IMR-90 (cell line): ENCODE data around the gene RNF212. TPM values are rescaled to one million over a fixed set of nuclear protein-coding genes. Genes with fewer than 3 reads are reported as not detected.

Source experiments
- ATAC-seq: fragments of 200-7000 bp; cut with Tn5 transposase; 2 replicates; pipeline ENCODE4 v1.9.1; 2020; ENCODE audit warnings: low read depth, mild to moderate bottlenecking, moderate library complexity
- BruUV-seq: library from RNA; stranded (reverse); fragments of 400-500 nt; replicated peaks from 2 replicates; lab custom pipeline; 2021; lab: Mats Ljungman, UMichigan
- CTCF ChIA-PET: fragments of 300-600 bp; formaldehyde crosslinking; extraction: SDS; loops from one replicate; lab custom pipeline; 2021; ENCODE audit warnings: antibody characterized with exemption; lab: Yijun Ruan, JAX
- POLR2A ChIA-PET: fragments of 300-600 bp; sonication (Branson Sonifier 250); formaldehyde crosslinking; loops from one replicate; lab custom pipeline; 2022; ENCODE audit warnings: antibody characterized with exemption; ENCODE audit not compliant: unreplicated experiment; lab: Charles Lee
- DNase-seq: peaks from one replicate; pipeline ENCODE4 v3.0.0; 2013
- H2AFZ ChIP-seq: replicated peaks from 2 replicates; pipeline ENCODE3; 2013; ENCODE audit warnings: low read length, mild to moderate bottlenecking; ENCODE audit not compliant: poor library complexity
- H2AK5ac ChIP-seq: 2 replicates; pipeline ENCODE4 v1.6.1; 2013; ENCODE audit warnings: low read depth, low read length, inconsistent platforms
- H2AK9ac ChIP-seq: replicated peaks from 2 replicates; pipeline ENCODE3; 2013; ENCODE audit warnings: mild to moderate bottlenecking, low read depth, low read length, moderate library complexity; ENCODE audit not compliant: poor library complexity
- H2BK120ac ChIP-seq: 2 replicates; pipeline ENCODE4 v1.6.1; 2013; ENCODE audit warnings: low read depth, low read length, inconsistent platforms
- H2BK15ac ChIP-seq: 3 replicates; pipeline ENCODE4 v1.6.1; 2013; ENCODE audit warnings: low read depth, low read length, inconsistent platforms
- H2BK20ac ChIP-seq: 2 replicates; pipeline ENCODE4 v1.6.1; 2013; ENCODE audit warnings: low read depth, mild to moderate bottlenecking, inconsistent platforms, low read length, moderate library complexity
- H2BK5ac ChIP-seq: 2 replicates; pipeline ENCODE4 v1.6.1; 2013; ENCODE audit warnings: mild to moderate bottlenecking, low read depth, low read length, inconsistent platforms; ENCODE audit not compliant: poor library complexity, severe bottlenecking
- H3K14ac ChIP-seq: replicated peaks from 2 replicates; pipeline ENCODE4 v1.6.1; 2013; ENCODE audit warnings: low read depth, low read length, inconsistent platforms
- H3K18ac ChIP-seq: 2 replicates; pipeline ENCODE4 v1.6.1; 2013; ENCODE audit warnings: low read depth, low read length, control low read depth
- H3K23ac ChIP-seq: 2 replicates; pipeline ENCODE4 v1.6.1; 2013; ENCODE audit warnings: low read depth, low read length, inconsistent platforms
- H3K27ac ChIP-seq: 2 replicates; pipeline ENCODE4 v1.5.1; 2013; ENCODE audit warnings: mild to moderate bottlenecking, control low read depth, low read length; ENCODE audit not compliant: insufficient read depth
- H3K27me3 ChIP-seq: 2 replicates; pipeline ENCODE4 v1.6.1; 2013; ENCODE audit warnings: low read length; ENCODE audit not compliant: control insufficient read depth, insufficient read depth
- H3K36me3 ChIP-seq: 2 replicates; pipeline ENCODE4 v1.6.1; 2013; ENCODE audit warnings: low read length, mixed read lengths; ENCODE audit not compliant: control insufficient read depth, insufficient read depth
- H3K4ac ChIP-seq: 2 replicates; pipeline ENCODE4 v1.6.1; 2013; ENCODE audit warnings: low read depth, low read length, inconsistent platforms
- H3K4me1 ChIP-seq: 2 replicates; pipeline ENCODE4 v1.6.1; 2013; ENCODE audit warnings: low read length, mixed read lengths; ENCODE audit not compliant: control insufficient read depth, insufficient read depth
- H3K4me2 ChIP-seq: 2 replicates; pipeline ENCODE4 v1.6.1; 2013; ENCODE audit warnings: low read depth, mild to moderate bottlenecking, control low read depth, low read length, moderate library complexity
- H3K4me3 ChIP-seq: 2 replicates; pipeline ENCODE4 v1.5.1; 2013; ENCODE audit warnings: low read depth, mild to moderate bottlenecking, control low read depth, low read length, moderate library complexity; ENCODE audit not compliant: insufficient read depth
- H3K56ac ChIP-seq: 2 replicates; pipeline ENCODE4 v1.6.1; 2013; ENCODE audit warnings: low read length, inconsistent platforms; ENCODE audit not compliant: insufficient read depth; ENCODE audit errors: extremely low read depth
- H3K79me1 ChIP-seq, 2 experiments: 2 replicates each; pipeline ENCODE4 v1.6.1; 2013; ENCODE audit warnings: low read length in 2 of 2, inconsistent platforms in 1 of 2, low read depth in 1 of 2
- H3K9ac ChIP-seq: 2 replicates; pipeline ENCODE4 v1.6.1; 2013; ENCODE audit warnings: low read depth, low read length, control low read depth
- H3K9me1 ChIP-seq: 2 replicates; pipeline ENCODE4 v1.6.1; 2013; ENCODE audit warnings: low read length, inconsistent platforms; ENCODE audit not compliant: insufficient read depth
- H3K9me3 ChIP-seq: 2 replicates; pipeline ENCODE4 v1.6.1; 2013; ENCODE audit warnings: low read length; ENCODE audit not compliant: control insufficient read depth, insufficient read depth
- H4K20me1 ChIP-seq: 2 replicates; pipeline ENCODE4 v1.6.1; 2013; ENCODE audit warnings: low read length, inconsistent platforms; ENCODE audit not compliant: insufficient read depth
- H4K5ac ChIP-seq: 2 replicates; pipeline ENCODE4 v1.6.1; 2013; ENCODE audit warnings: mild to moderate bottlenecking, low read depth, low read length, control low read depth
- H4K8ac ChIP-seq, 2 experiments: 2 replicates each; pipeline ENCODE4 v1.6.1; 2013; ENCODE audit warnings: low read depth in 2 of 2, low read length in 2 of 2, control low read depth in 1 of 2, inconsistent platforms in 1 of 2
- H4K91ac ChIP-seq: 2 replicates; pipeline ENCODE4 v1.6.1; 2013; ENCODE audit warnings: low read depth, low read length, inconsistent platforms; ENCODE audit not compliant: insufficient read depth
- CEBPB ChIP-seq: IDR thresholded peaks from 2 replicates; pipeline ENCODE4 v1.6.1; 2012; ENCODE audit warnings: low read depth, low read length, improper control_type of control experiment
- POLR2A ChIP-seq: IDR thresholded peaks from 2 replicates; pipeline ENCODE4 v1.6.1; 2012; ENCODE audit warnings: mild to moderate bottlenecking, low read depth, low read length
- RFX5 ChIP-seq: IDR thresholded peaks from 2 replicates; pipeline ENCODE4 v1.8.0; 2012; ENCODE audit warnings: low read depth, mild to moderate bottlenecking, low read length, moderate library complexity
- WGBS, 2 experiments: methylation state at CpG; one replicate each; pipeline versions ENCODE4 v1.1.5 to v1.1.7; 2013; ENCODE audit warnings: missing lambda C conversion rate in 2 of 2; ENCODE audit not compliant: insufficient read length in 1 of 2; ENCODE audit errors: extremely low coverage in 2 of 2; 5-methylcytosine and 5-hydroxymethylcytosine counted together
- dilution Hi-C: fragments of 300-500 bp; cut with HindIII; formaldehyde crosslinking; loops from one replicate; pipeline ENCODE4 v1.14.3; 2018; ENCODE audit warnings: low sequenced_read_pairs; ENCODE audit not compliant: unreplicated experiment
- in situ Hi-C: fragments of 300-500 bp; cut with MboI; formaldehyde crosslinking; loops from 3 replicates; pipeline ENCODE4 v1.14.3; 2019; ENCODE audit warnings: low sequenced_read_pairs, inconsistent platforms, mixed read lengths
- intact Hi-C: fragments of 100-400 bp; cut with micrococcal nuclease; formaldehyde crosslinking; loops from 2 replicates; pipeline ENCODE4 v1.10.0; 2022
- polyA plus RNA-seq, 3 experiments: library from polyadenylated mRNA; depleted of rRNA; stranded (reverse); fragments of >200 nt; gene quantifications; 2 replicates each; pipeline ENCODE4 v1.2.3, GENCODE V29; 2012; ENCODE audit warnings: low replicate concordance in 1 of 3
- total RNA-seq: library from RNA; depleted of rRNA; stranded (reverse); fragments of >200 nt; gene quantifications from 2 replicates; pipeline ENCODE4 v1.2.3, GENCODE V29; 2012

Gene RNF212
- total and polyA plus RNA-seq, 2 of the 4 experiments (the other 2 are of a cell fraction): under 0.01 to 0.51 TPM

DNA sequence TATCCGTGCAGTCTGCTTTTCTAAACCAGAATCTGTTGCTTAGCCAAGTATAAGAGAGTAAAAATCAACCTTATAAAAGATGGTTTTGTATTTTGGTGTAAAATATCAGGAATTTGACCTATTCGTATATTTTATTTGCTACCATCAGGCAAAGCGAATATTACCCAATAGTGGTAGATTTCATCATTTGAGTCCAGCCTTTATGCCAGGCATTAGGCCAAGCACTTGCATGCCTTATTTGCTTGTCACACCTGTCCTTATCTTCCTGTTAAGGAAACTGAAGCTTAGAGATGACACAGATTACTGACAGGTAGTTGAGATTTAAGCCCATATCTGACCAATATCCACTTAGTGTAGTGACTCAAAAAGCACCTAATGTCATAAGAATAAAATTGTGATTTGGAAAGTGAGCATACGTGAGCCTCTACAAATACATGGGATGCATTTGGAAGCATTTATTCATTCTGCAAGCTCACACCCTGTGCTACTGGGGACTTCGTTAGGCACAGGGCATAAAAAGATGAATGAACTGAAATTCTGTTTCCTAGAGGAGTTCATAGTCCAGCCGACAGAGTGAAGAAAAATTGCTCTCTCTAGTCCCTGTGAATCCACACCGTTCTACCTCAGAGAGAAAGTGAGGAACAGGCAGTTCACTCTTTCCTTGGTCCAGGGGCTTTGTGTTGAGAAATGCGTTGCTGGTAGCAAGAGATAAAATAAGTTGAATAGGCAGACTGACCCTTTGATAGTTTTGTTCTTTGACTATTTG lies 2.3 kb upstream of the RNF212 start:
- H3K56ac ChIP-seq: no peak overlapping the region
- in situ Hi-C loops (no loop called here), intact Hi-C loops (no loop called here), dilution Hi-C loops (no loop called here)
- H2BK5ac ChIP-seq: no peak overlapping the region
- H3K27ac ChIP-seq: no peak overlapping the region
- no peak overlapping the region for H3K4ac ChIP-seq
- no peaks in the 10 kb centered on the region for H3K9me1 ChIP-seq
- H3K27me3 ChIP-seq: peaks cover 39% of the 10 kb centered on the region
- H4K20me1 ChIP-seq: no peaks in the 10 kb centered on the region
- DNase-seq (no peak), ATAC-seq (no peak)
- CTCF ChIA-PET: no interaction called here
- H3K79me1 ChIP-seq: no peaks in the 10 kb centered on the region
- no peak overlapping the region for H2BK120ac ChIP-seq
- H2BK15ac ChIP-seq: no peak overlapping the region
- no peak overlapping the region for H3K14ac ChIP-seq
- POLR2A ChIA-PET: no interaction called here
- no peak overlapping the region for H4K8ac ChIP-seq
- no peak overlapping the region for H3K4me2 ChIP-seq
- no peaks in the 10 kb centered on the region for H3K4me1 ChIP-seq
- H3K18ac ChIP-seq: no peak overlapping the region
- no peak overlapping the region for H2AK9ac ChIP-seq
- no peak overlapping the region for H3K23ac ChIP-seq
- H4K5ac ChIP-seq: no peak overlapping the region
- no CpG with 5 or more reads among the region's 8 CpGs for WGBS, 2 experiments
- no TSS peak for BruUV-seq
- no peak overlapping the region for H4K91ac ChIP-seq
- H3K9ac ChIP-seq: no peak overlapping the region
- H2BK20ac ChIP-seq: no peak overlapping the region
- no peak overlapping the region for H3K4me3 ChIP-seq
- no peaks in the 10 kb centered on the region for H3K36me3 ChIP-seq
- H2AK5ac ChIP-seq: no peak overlapping the region
- no peak overlapping the region for H2AFZ ChIP-seq
- H3K9me3 ChIP-seq: no peaks in the 10 kb centered on the region
- no peak for TF ChIP-seq RFX5
- TF ChIP-seq CEBPB: 0 out of 2 replicates have a peak, but pooled peaks have one; percentile 24
- no peak for TF ChIP-seq POLR2A
